ENCODE results near the gene ECT2. TPM values are rescaled to one million over a fixed set of nuclear protein-coding genes. Genes with fewer than 3 reads are reported as not detected.
"Not testable (repeated sequence)": the region's sequence is repeated elsewhere in the genome, so short reads cannot be mapped to it uniquely, and the experiment has no call there.

The ECT2 gene
- total RNA-seq, 8 experiments from 2014 or later = 5.2 to 49.4 (median 13.9) TPM

DNA sequence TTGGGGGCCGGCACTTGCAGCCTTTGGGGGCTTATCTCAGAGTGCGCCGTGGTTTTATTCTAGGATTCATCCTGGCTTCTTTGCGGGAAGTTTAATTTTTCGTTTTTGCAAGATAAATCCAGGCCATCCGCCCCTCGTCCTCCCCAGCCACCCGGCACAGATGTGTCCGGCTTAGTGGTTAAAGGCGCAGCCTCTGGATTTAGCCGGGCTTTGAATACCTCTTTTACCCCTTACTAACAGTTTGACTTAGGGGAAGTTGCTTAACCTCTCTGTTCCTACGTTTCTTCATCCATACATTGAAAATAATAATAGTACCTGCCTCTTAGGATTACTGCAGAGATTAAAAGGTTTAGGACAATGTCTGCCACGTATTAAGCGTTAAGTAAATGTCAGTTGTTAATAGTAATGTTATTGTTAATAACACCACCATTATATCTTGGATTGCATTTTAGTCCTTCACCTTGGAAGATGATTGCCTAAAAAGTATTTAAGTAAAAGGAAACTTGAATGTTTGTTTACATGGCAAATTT, 714 bp downstream of the ECT2 start:
- in situ Hi-C loops (cut with MboI; ENCODE audit: low pct_unique_long_range_greater_than_20kb in 2 of 9, low sequenced_read_pairs in 9 of 9, unreplicated experiment in 9 of 9) = no loop called here
- H3K4me3 ChIP-seq = peak overlapping the region; percentile 47 to 67 (median 54)
- peaks cover 4 to 5% of the 10 kb centered on the region in 2 donors for H3K4me1 ChIP-seq (replicated peaks in 1 of 2)
- peak in 3 of 8 experiments; percentile 1 to 7 (median 6) for ATAC-seq (replicated peaks in 6 of 8)
- no peak overlapping the region for H3K27ac ChIP-seq
- 0 to 4% (median 0%) methylated on average over 1 to 8 of the region's 14 CpGs; no CpG with 5 or more reads in 1 of the 10 experiments for WGBS, 10 experiments

DNA sequence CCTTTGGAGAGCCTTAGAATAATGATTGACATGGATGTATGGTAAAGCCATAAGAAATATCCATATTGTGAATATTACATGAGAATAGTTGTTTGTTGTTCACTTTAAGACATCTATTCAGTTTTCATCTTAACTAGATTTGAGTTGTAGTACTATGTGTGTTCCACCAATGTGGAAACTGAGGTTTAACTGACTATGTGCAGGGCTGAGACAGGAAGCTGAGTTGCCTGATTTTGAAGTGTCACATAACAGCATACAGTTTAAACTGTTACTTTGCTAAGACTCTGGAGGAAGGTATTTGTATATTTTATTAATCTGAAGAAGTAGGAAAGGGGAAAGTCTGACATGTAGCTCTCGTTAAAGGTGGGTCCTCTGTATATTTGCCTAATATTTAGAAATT, 2.1 kb downstream of the ECT2 start:
- no peak for ATAC-seq (replicated peaks in 6 of 8)
- in situ Hi-C loops (cut with MboI; ENCODE audit: low pct_unique_long_range_greater_than_20kb in 2 of 9, low sequenced_read_pairs in 9 of 9, unreplicated experiment in 9 of 9) = no loop called here
- H3K27ac ChIP-seq = no peak overlapping the region
- H3K4me3 ChIP-seq = no peak overlapping the region
- WGBS, 10 experiments = 80 to 100% (median 100%) methylated on average over 1 of the region's 1 CpG; no CpG with 5 or more reads in 2 of the 10 experiments
- H3K4me1 ChIP-seq (replicated peaks in 1 of 2) = peaks cover 4 to 5% of the 10 kb centered on the region in 2 donors

DNA sequence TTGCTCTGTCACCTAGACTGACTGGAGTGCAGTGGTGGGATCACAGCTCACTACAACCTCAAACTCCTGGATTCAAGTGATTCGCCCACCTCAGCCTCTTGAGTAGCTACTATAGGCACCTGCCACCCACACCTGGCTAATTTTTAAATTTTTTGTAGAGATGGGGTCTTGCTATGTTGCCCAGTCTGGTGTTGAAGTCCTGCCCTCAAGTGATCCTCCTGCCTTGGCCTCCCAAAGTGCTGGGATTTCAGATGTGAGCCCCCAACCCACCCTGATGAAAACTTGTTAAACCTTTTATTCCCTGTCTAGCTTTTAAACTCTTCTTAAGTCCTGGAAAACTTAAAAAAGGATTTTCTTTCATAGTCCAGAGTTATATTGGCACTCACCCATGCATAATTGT, 2.6 kb downstream of the ECT2 start:
- WGBS, 10 experiments = 80 to 100% (median 100%) methylated on average over 1 of the region's 1 CpG; no CpG with 5 or more reads in 6 of the 10 experiments
- H3K4me1 ChIP-seq (replicated peaks in 1 of 2) = peaks cover 4 to 5% of the 10 kb centered on the region in 2 donors
- no peak for ATAC-seq (replicated peaks in 6 of 8)
- in situ Hi-C loops (cut with MboI; ENCODE audit: low pct_unique_long_range_greater_than_20kb in 2 of 9, low sequenced_read_pairs in 9 of 9, unreplicated experiment in 9 of 9) = no loop called here
- no peak overlapping the region for H3K4me3 ChIP-seq
- H3K27ac ChIP-seq = no peak overlapping the region

- not testable (repeated sequence) for H3K27ac ChIP-seq; ATAC-seq (replicated peaks in 6 of 8)
Measured at GRCh38 chr3:172760416-172760815, 9.9 kb downstream of the ECT2 start.

GRCh38 chr3:172766241-172766640, 15.7 kb downstream of the ECT2 start:
- peak in 1 of 8 experiments; percentile 18 for ATAC-seq (replicated peaks in 6 of 8)
- Histone ChIP-seq H3K4me1 (replicated peaks in 1 of 2) (peaks cover 0 to 3% of the 10 kb centered on the region in 2 donors), H3K27ac (no peak overlapping the region), H3K4me3 (no peak overlapping the region)
- WGBS, 10 experiments = 92 to 100% (median 100%) methylated on average over 1 to 2 of the region's 2 CpGs
- in situ Hi-C loops (cut with MboI; ENCODE audit: low pct_unique_long_range_greater_than_20kb in 2 of 9, low sequenced_read_pairs in 9 of 9, unreplicated experiment in 9 of 9) = no loop called here

More at GRCh38 chr3:172760416-172760815, 9.9 kb downstream of the ECT2 start:
- H3K4me1 ChIP-seq (replicated peaks in 1 of 2); H3K4me3 ChIP-seq; in situ Hi-C loops (cut with MboI; ENCODE audit: low pct_unique_long_range_greater_than_20kb in 2 of 9, low sequenced_read_pairs in 9 of 9, unreplicated experiment in 9 of 9): not testable (repeated sequence)
- 72 to 100% (median 95%) methylated on average over 1 to 4 of the region's 6 CpGs; no CpG with 5 or more reads in 1 of the 10 experiments for WGBS, 10 experiments

DNA sequence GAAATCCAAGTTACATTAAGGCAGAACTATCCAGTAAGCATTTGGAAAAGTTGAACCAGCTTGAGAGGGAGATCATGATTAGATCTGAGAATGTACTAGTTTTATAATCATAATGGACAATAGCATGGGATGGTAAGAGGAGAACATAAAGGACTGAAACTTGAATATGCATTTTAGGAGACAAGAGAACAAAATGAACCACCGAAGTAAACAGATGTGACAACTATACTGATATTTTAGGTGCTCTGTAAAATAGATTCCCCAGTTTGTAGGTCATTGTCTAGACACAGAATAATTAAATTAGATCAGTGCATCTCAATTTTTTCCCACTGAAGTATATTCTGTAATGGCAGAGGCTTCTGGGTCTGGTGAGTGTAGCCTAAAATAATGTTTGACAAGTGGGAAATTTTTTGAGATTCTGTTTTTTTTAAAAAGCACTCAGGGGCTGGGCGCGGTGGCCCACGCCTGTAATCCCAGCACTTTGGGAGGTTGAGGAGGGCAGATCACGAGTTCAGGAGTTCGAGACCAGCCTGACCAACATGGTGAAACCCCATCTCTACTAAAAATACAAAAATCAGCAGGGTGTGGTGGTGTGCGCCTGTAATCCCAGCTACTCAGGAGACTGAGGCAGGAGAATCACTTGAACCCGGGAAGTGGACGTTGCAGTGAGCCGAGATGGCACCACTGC, 16.3 kb downstream of the ECT2 start:
- 73 to 100% (median 98%) methylated on average over 1 to 7 of the region's 10 CpGs for WGBS, 10 experiments
- Histone ChIP-seq H3K27ac (no peak overlapping the region), H3K4me3 (no peak overlapping the region), H3K4me1 (replicated peaks in 1 of 2) (peaks cover 0 to 3% of the 10 kb centered on the region in 2 donors)
- no peak for ATAC-seq (replicated peaks in 6 of 8)
- in situ Hi-C loops (cut with MboI; ENCODE audit: low pct_unique_long_range_greater_than_20kb in 2 of 9, low sequenced_read_pairs in 9 of 9, unreplicated experiment in 9 of 9) = no loop called here

- in situ Hi-C loops (cut with MboI; ENCODE audit: low pct_unique_long_range_greater_than_20kb in 2 of 9, low sequenced_read_pairs in 9 of 9, unreplicated experiment in 9 of 9) = no loop called here
- H3K27ac ChIP-seq = no peak overlapping the region
- no peak for ATAC-seq (replicated peaks in 6 of 8)
- WGBS, 10 experiments = 60 to 100% (median 100%) methylated on average over 1 of the region's 1 CpG; no CpG with 5 or more reads in 2 of the 10 experiments
- H3K4me3 ChIP-seq = no peak overlapping the region
- H3K4me1 ChIP-seq (replicated peaks in 1 of 2) = no peaks in the 10 kb centered on the region
Measured at GRCh38 chr3:172770382-172770781, 19.9 kb downstream of the ECT2 start.

DNA sequence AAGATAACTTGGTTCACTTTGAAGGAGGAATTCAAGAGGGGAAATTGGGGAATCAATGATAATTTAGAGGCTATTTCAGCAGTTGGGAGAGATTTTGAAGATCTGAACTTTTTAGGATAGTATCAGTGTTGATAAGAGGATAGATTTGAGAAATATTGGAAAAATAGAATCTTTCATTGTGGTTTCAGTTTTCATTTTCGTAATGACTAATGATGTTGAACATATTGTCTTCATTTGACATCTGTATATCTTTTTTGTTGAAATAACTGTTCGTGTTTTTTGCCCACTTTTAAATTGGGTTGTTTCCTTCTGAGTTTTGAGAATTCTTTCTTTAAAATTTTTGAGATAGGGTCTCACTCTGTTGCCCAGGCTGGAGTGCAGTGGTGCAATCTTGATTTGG, 21.1 kb downstream of the ECT2 start:
- 68 to 100% (median 96%) methylated on average over 1 to 2 of the region's 2 CpGs for WGBS, 10 experiments
- in situ Hi-C loops (cut with MboI; ENCODE audit: low pct_unique_long_range_greater_than_20kb in 2 of 9, low sequenced_read_pairs in 9 of 9, unreplicated experiment in 9 of 9) = no loop called here
- ATAC-seq (replicated peaks in 6 of 8) = no peak
- no peaks in the 10 kb centered on the region for H3K4me1 ChIP-seq (replicated peaks in 1 of 2)
- no peak overlapping the region for H3K27ac ChIP-seq
- H3K4me3 ChIP-seq = no peak overlapping the region

DNA sequence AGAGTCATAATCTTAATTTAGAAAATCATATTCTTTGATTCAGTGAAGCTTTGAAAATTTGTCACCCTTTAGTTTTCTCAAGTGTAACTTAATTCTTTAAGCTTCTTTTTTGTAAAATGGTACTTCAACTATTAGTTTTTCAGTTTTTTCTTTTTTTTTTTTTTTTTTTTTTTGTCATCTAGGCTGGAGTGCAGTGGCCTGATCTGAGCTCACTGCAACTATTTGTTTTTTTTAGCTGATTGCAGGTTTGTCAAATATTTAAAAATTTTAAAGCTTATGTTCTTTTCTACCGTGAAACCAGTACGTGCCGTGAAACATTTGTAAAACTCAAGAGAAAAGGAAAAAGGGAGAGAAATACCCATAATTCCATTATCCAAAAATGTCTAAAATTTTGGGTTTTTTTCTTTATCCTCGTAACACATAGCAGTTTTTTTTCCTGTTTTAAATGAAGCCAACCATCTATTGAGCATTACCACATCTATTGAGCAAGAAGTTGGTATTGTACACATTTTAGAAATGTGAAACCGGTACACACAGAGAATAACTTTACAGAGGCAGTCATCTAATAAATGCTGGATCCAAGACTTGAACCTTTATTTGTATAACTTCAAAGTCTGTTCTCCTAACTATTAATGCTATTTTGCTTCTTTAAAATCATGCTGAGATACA, 25.7 kb downstream of the ECT2 start:
- in situ Hi-C loops (cut with MboI; ENCODE audit: low pct_unique_long_range_greater_than_20kb in 2 of 9, low sequenced_read_pairs in 9 of 9, unreplicated experiment in 9 of 9) = no loop called here
- no peaks in the 10 kb centered on the region for H3K4me1 ChIP-seq (replicated peaks in 1 of 2)
- H3K4me3 ChIP-seq = no peak overlapping the region
- WGBS, 10 experiments = 80 to 100% (median 96%) methylated on average over 2 to 5 of the region's 5 CpGs
- ATAC-seq (replicated peaks in 6 of 8) = no peak
- H3K27ac ChIP-seq = no peak overlapping the region

- in situ Hi-C loops (cut with MboI; ENCODE audit: low pct_unique_long_range_greater_than_20kb in 2 of 9, low sequenced_read_pairs in 9 of 9, unreplicated experiment in 9 of 9) = no loop called here
- Histone ChIP-seq H3K4me1 (replicated peaks in 1 of 2) (no peaks in the 10 kb centered on the region), H3K27ac (no peak overlapping the region), H3K4me3 (no peak overlapping the region)
- WGBS, 10 experiments = 90 to 100% (median 100%) methylated on average over 1 to 3 of the region's 3 CpGs; no CpG with 5 or more reads in 1 of the 10 experiments
- ATAC-seq (replicated peaks in 6 of 8) = no peak
Measured at GRCh38 chr3:172777901-172778300, 27.4 kb downstream of the ECT2 start.

DNA sequence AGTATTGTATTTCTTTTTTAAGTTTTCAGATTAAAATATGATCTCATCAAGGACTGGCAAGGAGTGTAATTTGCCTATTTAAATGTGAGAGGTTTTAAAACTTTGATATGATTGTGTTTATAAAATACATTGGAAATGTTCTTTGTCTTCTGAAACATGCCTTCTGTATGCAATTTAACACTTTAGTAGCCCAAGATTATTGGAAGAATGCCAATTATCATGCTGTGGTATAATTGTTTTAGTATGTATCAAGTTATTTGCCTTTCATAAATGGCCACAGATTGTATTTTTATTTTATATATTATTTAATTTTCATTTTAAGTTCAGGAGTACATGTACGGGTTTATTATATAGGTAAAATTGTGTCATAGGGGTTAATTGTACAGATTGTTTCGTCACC, 31.7 kb downstream of the ECT2 start:
- Histone ChIP-seq H3K4me1 (replicated peaks in 1 of 2) (no peaks in the 10 kb centered on the region), H3K27ac (no peak overlapping the region), H3K4me3 (no peak overlapping the region)
- in situ Hi-C loops (cut with MboI; ENCODE audit: low pct_unique_long_range_greater_than_20kb in 2 of 9, low sequenced_read_pairs in 9 of 9, unreplicated experiment in 9 of 9) = no loop called here
- 90 to 100% (median 98%) methylated on average over 1 to 2 of the region's 2 CpGs; no CpG with 5 or more reads in 2 of the 10 experiments for WGBS, 10 experiments
- ATAC-seq (replicated peaks in 6 of 8) = no peak

DNA sequence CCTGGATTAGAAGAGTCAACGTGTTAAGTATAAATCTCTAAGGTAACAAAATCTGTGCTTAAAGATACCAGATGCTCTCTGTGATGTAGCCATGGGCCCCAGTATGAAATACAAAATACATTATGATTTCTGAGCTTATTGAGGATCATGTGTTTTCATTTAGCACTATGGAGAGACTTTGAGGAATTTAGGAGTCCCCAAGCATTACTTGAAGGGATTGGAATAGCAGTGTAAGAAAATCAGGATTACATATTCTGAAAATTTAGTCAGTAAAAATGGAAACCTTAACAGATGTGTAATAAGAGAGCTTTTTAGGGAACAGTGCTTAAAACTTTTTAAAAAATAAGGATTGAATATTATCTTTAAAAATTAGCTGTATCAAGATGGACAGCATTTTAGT, 35.5 kb downstream of the ECT2 start:
- 33 to 100% (median 100%) methylated on average over 1 of the region's 1 CpG; no CpG with 5 or more reads in 1 of the 10 experiments for WGBS, 10 experiments
- no peak for ATAC-seq (replicated peaks in 6 of 8)
- H3K4me3 ChIP-seq = no peak overlapping the region
- H3K4me1 ChIP-seq (replicated peaks in 1 of 2) = no peaks in the 10 kb centered on the region
- no peak overlapping the region for H3K27ac ChIP-seq
- in situ Hi-C loops (cut with MboI; ENCODE audit: low pct_unique_long_range_greater_than_20kb in 2 of 9, low sequenced_read_pairs in 9 of 9, unreplicated experiment in 9 of 9) = no loop called here

- ATAC-seq (replicated peaks in 6 of 8) = no peak
- WGBS, 10 experiments = 85 to 100% (median 100%) methylated on average over 1 to 2 of the region's 2 CpGs; no CpG with 5 or more reads in 2 of the 10 experiments
Measured at GRCh38 chr3:172787019-172787418, 36.5 kb downstream of the ECT2 start.

More at GRCh38 chr3:172787019-172787418, 36.5 kb downstream of the ECT2 start:
- in situ Hi-C loops (cut with MboI; ENCODE audit: low pct_unique_long_range_greater_than_20kb in 2 of 9, low sequenced_read_pairs in 9 of 9, unreplicated experiment in 9 of 9) = no loop called here
- no peak overlapping the region for H3K4me3 ChIP-seq
- no peak overlapping the region for H3K27ac ChIP-seq
- H3K4me1 ChIP-seq (replicated peaks in 1 of 2) = no peaks in the 10 kb centered on the region
